WTC11 (cell line): ENCODE data around the gene TOX2. TPM values are rescaled to one million over a fixed set of nuclear protein-coding genes. Genes with fewer than 3 reads are reported as not detected.

Experiments used
- ATAC-seq: fragments of 200-7000 bp; cut with Tn5 transposase; 2 replicates; pipeline ENCODE4 v1.10.0; 2021; ENCODE audit warnings: mild to moderate bottlenecking, moderate library complexity
- CTCF ChIA-PET: fragments of 300-600 bp; sonication (Branson Sonifier 250); formaldehyde crosslinking; loops from one replicate; lab custom pipeline; 2021; ENCODE audit warnings: antibody characterized with exemption; lab: Charles Lee
- POLR2A ChIA-PET: fragments of 350-600 bp; sonication (Branson Sonifier 250); formaldehyde crosslinking; loops from one replicate; lab custom pipeline; 2021; ENCODE audit warnings: antibody characterized with exemption; lab: Charles Lee
- DNase-seq: peaks from one replicate; pipeline ENCODE4 v3.0.0; 2021; ENCODE audit warnings: low spot score
- H3K27ac Mint-ChIP-seq: 2 replicates; pipeline ENCODE4 v1.8.0; 2021; ENCODE audit warnings: mixed read lengths
- H3K27me3 Mint-ChIP-seq: 2 replicates; pipeline ENCODE4 v1.8.0; 2021; ENCODE audit warnings: low read depth, mild to moderate bottlenecking, moderate library complexity, mixed read lengths
- H3K36me3 Mint-ChIP-seq: 2 replicates; pipeline ENCODE4 v1.8.0; 2021; ENCODE audit warnings: mixed read lengths
- H3K4me1 Mint-ChIP-seq: 2 replicates; pipeline ENCODE4 v1.8.0; 2022; ENCODE audit warnings: mixed read lengths
- H3K4me3 Mint-ChIP-seq: 2 replicates; pipeline ENCODE4 v1.8.0; 2021; ENCODE audit warnings: mild to moderate bottlenecking, moderate library complexity, mixed read lengths
- H3K9me3 Mint-ChIP-seq: 2 replicates; pipeline ENCODE4 v1.8.0; 2021; ENCODE audit warnings: mixed read lengths
- ATF6 ChIP-seq: sonication (generic); formaldehyde crosslinking; IDR thresholded peaks from 2 replicates; pipeline ENCODE4 v1.8.1; 2023; ENCODE audit warnings: mild to moderate bottlenecking, missing genetic modification reagents
- CDX4 ChIP-seq: fragments of 250-450 bp; sonication (Bioruptor Pico); IDR thresholded peaks from 2 replicates; pipeline ENCODE4 v1.9.0; 2021; ENCODE audit warnings: moderate library complexity, mild to moderate bottlenecking, inconsistent platforms, borderline replicate concordance
- CREB1 ChIP-seq: sonication (generic); formaldehyde crosslinking; IDR thresholded peaks from 2 replicates; pipeline ENCODE4 v1.8.0; 2023; ENCODE audit warnings: mild to moderate bottlenecking, missing genetic modification reagents
- ESRRA ChIP-seq: sonication (generic); formaldehyde crosslinking; IDR thresholded peaks from 2 replicates; pipeline ENCODE4 v1.8.1; 2022; ENCODE audit warnings: mild to moderate bottlenecking, missing genetic modification reagents, borderline replicate concordance
- ETV6 ChIP-seq: sonication (generic); formaldehyde crosslinking; IDR thresholded peaks from 2 replicates; pipeline ENCODE4 v1.8.1; 2022; ENCODE audit warnings: mild to moderate bottlenecking, missing genetic modification reagents
- HMGXB4 ChIP-seq: sonication (generic); formaldehyde crosslinking; IDR thresholded peaks from 2 replicates; pipeline ENCODE4 v1.8.1; 2023; ENCODE audit warnings: mild to moderate bottlenecking, moderate library complexity, missing genetic modification reagents
- IRF2 ChIP-seq: sonication (generic); formaldehyde crosslinking; IDR thresholded peaks from 2 replicates; pipeline ENCODE4 v1.8.0; 2022; ENCODE audit warnings: low read depth, missing genetic modification reagents, borderline replicate concordance
- JAZF1 ChIP-seq: fragments of 250-450 bp; sonication (Bioruptor Pico); IDR thresholded peaks from 2 replicates; pipeline ENCODE4 v1.9.0; 2021; ENCODE audit warnings: moderate library complexity, mild to moderate bottlenecking, inconsistent platforms
- MXD4 ChIP-seq: fragments of 250-450 bp; sonication (Bioruptor Pico); IDR thresholded peaks from 2 replicates; pipeline ENCODE4 v1.8.0; 2021; ENCODE audit warnings: mild to moderate bottlenecking, moderate library complexity, borderline replicate concordance
- NFYB ChIP-seq: sonication (generic); formaldehyde crosslinking; conservative IDR thresholded peaks from 2 replicates; pipeline ENCODE4 v1.8.0; 2022; ENCODE audit warnings: low read depth, missing genetic modification reagents
- OVOL2 ChIP-seq: fragments of 250-450 bp; sonication (Bioruptor Pico); IDR thresholded peaks from 2 replicates; pipeline ENCODE4 v1.9.0; 2021; ENCODE audit warnings: mild to moderate bottlenecking, borderline replicate concordance
- PRRX2 ChIP-seq: fragments of 250-450 bp; sonication (Bioruptor Pico); IDR thresholded peaks from 2 replicates; pipeline ENCODE4 v1.8.0; 2021; ENCODE audit warnings: mild to moderate bottlenecking
- RELA ChIP-seq: sonication (generic); formaldehyde crosslinking; IDR thresholded peaks from 2 replicates; pipeline ENCODE4 v1.8.1; 2022; ENCODE audit warnings: missing genetic modification reagents, mild to moderate bottlenecking, borderline replicate concordance
- SMAD4 ChIP-seq: sonication (generic); formaldehyde crosslinking; IDR thresholded peaks from 2 replicates; pipeline ENCODE4 v1.8.0; 2022; ENCODE audit warnings: mild to moderate bottlenecking, missing genetic modification reagents
- SP1 ChIP-seq: sonication (generic); formaldehyde crosslinking; conservative IDR thresholded peaks from 2 replicates; pipeline ENCODE4 v1.8.1; 2022; ENCODE audit warnings: missing genetic modification reagents
- TCF7 ChIP-seq: sonication (generic); formaldehyde crosslinking; IDR thresholded peaks from 2 replicates; pipeline ENCODE4 v1.8.0; 2022; ENCODE audit warnings: mild to moderate bottlenecking, low read depth, missing genetic modification reagents, moderate library complexity
- TEAD1 ChIP-seq: sonication (generic); formaldehyde crosslinking; IDR thresholded peaks from 2 replicates; pipeline ENCODE4 v1.8.0; 2022; ENCODE audit warnings: mild to moderate bottlenecking, missing genetic modification reagents
- TEAD4 ChIP-seq: sonication (generic); formaldehyde crosslinking; IDR thresholded peaks from 2 replicates; pipeline ENCODE4 v1.8.0; 2022; ENCODE audit warnings: mild to moderate bottlenecking, missing genetic modification reagents
- ZNF121 ChIP-seq: sonication (generic); formaldehyde crosslinking; IDR thresholded peaks from 2 replicates; pipeline ENCODE4 v1.8.0; 2023; ENCODE audit warnings: missing genetic modification reagents
- ZNF232 ChIP-seq: sonication (generic); formaldehyde crosslinking; IDR thresholded peaks from 2 replicates; pipeline ENCODE4 v1.8.0; 2022; ENCODE audit warnings: mild to moderate bottlenecking, missing genetic modification reagents
- ZNF425 ChIP-seq: fragments of 250-450 bp; sonication (Bioruptor Pico); conservative IDR thresholded peaks from 2 replicates; pipeline ENCODE4 v1.9.0; 2021; ENCODE audit warnings: mild to moderate bottlenecking
- total RNA-seq: library from RNA; stranded (reverse); gene quantifications from 3 replicates; pipeline ENCODE4 v1.2.3, GENCODE V29; 2021

TOX2 gene
- total RNA-seq, 1 experiment from 2014 or later, result 3.4 TPM

- no peak for TF ChIP-seq IRF2
These were observed 47.9 kb downstream of the TOX2 start (continued) for GRCh38 chr20:43962530-43962929.

GRCh38 chr20:43963233-43963632, 48.6 kb downstream of the TOX2 start:
- no peak for DNase-seq
- Mint-ChIP-seq H3K36me3 (no peaks in the 10 kb centered on the region), H3K27me3 (peaks cover 17% of the 10 kb centered on the region), H3K27ac (no peak overlapping the region), H3K4me1 (peaks cover 32% of the 10 kb centered on the region), H3K4me3 (no peak overlapping the region), H3K9me3 (peaks cover 2% of the 10 kb centered on the region)
- CTCF ChIA-PET, result no interaction called here
- POLR2A ChIA-PET, result interaction anchor here (0.6 kb wide), 1 partner anchor 55 kb away, joined by 3 read pairs; no protein-coding TSS in a partner anchor
- no peak for TF ChIP-seq SP1 (CRISPR knock-in tag)
- TF ChIP-seq CREB1 (CRISPR knock-in tag), result no peak
- no peak for TF ChIP-seq ZNF232 (CRISPR knock-in tag)
- TF ChIP-seq NFYB (CRISPR knock-in tag), result no peak
- TF ChIP-seq RELA (CRISPR knock-in tag), result no peak
- TF ChIP-seq SMAD4 (CRISPR knock-in tag), result no peak
- no peak for TF ChIP-seq ETV6 (CRISPR knock-in tag)
- ATAC-seq, result no peak

- no peak for DNase-seq
- H3K4me1 Mint-ChIP-seq, result peaks cover 32% of the 10 kb centered on the region
- H3K27ac Mint-ChIP-seq, result no peak overlapping the region
- no peak for ATAC-seq
- ChIA-PET POLR2A (interaction anchor here (0.6 to 0.7 kb wide), 2 partner anchors 28 to 56 kb away, joined by 3 to 4 read pairs; no protein-coding TSS in a partner anchor), CTCF (interaction anchor here (0.9 kb wide), 1 partner anchor 19 kb away, joined by 3 read pairs; no protein-coding TSS in a partner anchor)
- H3K36me3 Mint-ChIP-seq, result no peaks in the 10 kb centered on the region
- no peaks in the 10 kb centered on the region for H3K9me3 Mint-ChIP-seq
- no peak overlapping the region for H3K4me3 Mint-ChIP-seq
- H3K27me3 Mint-ChIP-seq, result peaks cover 17% of the 10 kb centered on the region
- no peak for TF ChIP-seq CDX4 (CRISPR knock-in tag)
- no peak for TF ChIP-seq TCF7 (CRISPR knock-in tag)
- no peak for TF ChIP-seq ZNF121 (CRISPR knock-in tag)
- no peak for TF ChIP-seq OVOL2 (CRISPR knock-in tag)
- TF ChIP-seq ESRRA (CRISPR knock-in tag), result no peak
- no peak for TF ChIP-seq ZNF425 (CRISPR knock-in tag)
- TF ChIP-seq TEAD4, result no peak
- TF ChIP-seq RELA (CRISPR knock-in tag), result no peak
- no peak for TF ChIP-seq HMGXB4 (CRISPR knock-in tag)
- no peak for TF ChIP-seq TEAD1
- no peak for TF ChIP-seq MXD4 (CRISPR knock-in tag)
- no peak for TF ChIP-seq JAZF1 (CRISPR knock-in tag)
- no peak for TF ChIP-seq PRRX2 (CRISPR knock-in tag)
- no peak for TF ChIP-seq ATF6 (CRISPR knock-in tag)
These were observed 49.5 kb downstream of the TOX2 start for GRCh38 chr20:43963872-43964791.
